H9 (cell line): ENCODE data around the gene PLXNC1. TPM values are rescaled to one million over a fixed set of nuclear protein-coding genes. Genes with fewer than 3 reads are reported as not detected.

ENCODE experiments used
- DNase-seq: peaks from one replicate; pipeline ENCODE4 v3.0.0-alpha.2; 2017
- H2AFZ ChIP-seq: one replicate; pipeline ENCODE4 v1.6.1; 2013; ENCODE audit warnings: mild to moderate bottlenecking, low read length, control low read depth, moderate library complexity
- H2AK5ac ChIP-seq: 2 replicates; pipeline ENCODE4 v1.6.1; 2013; ENCODE audit warnings: low read length, control low read depth, mixed read lengths; ENCODE audit not compliant: insufficient read length
- H2BK120ac ChIP-seq: one replicate; pipeline ENCODE4 v1.6.1; 2013; ENCODE audit warnings: low read depth, mild to moderate bottlenecking, low read length, control low read depth, inconsistent platforms; ENCODE audit not compliant: poor library complexity, severe bottlenecking
- H2BK12ac ChIP-seq: 2 replicates; pipeline ENCODE4 v1.6.1; 2013; ENCODE audit warnings: low read length, control low read depth, mixed read lengths, low read depth; ENCODE audit not compliant: insufficient read length
- H2BK15ac ChIP-seq: 2 replicates; pipeline ENCODE4 v1.6.1; 2013; ENCODE audit warnings: low read depth, low read length, control low read depth
- H2BK20ac ChIP-seq: one replicate; pipeline ENCODE4 v1.6.1; 2013; ENCODE audit warnings: low read depth, mild to moderate bottlenecking, low read length, control low read depth, inconsistent platforms; ENCODE audit not compliant: poor library complexity, severe bottlenecking
- H2BK5ac ChIP-seq: 2 replicates; pipeline ENCODE4 v1.6.1; 2013; ENCODE audit warnings: low read length, control low read depth, mixed read lengths; ENCODE audit not compliant: insufficient read length
- H3K14ac ChIP-seq: 2 replicates; pipeline ENCODE4 v1.6.1; 2013; ENCODE audit warnings: low read length, control low read depth; ENCODE audit not compliant: insufficient read depth
- H3K18ac ChIP-seq: 2 replicates; pipeline ENCODE4 v1.6.1; 2013; ENCODE audit warnings: low read depth, mild to moderate bottlenecking, mixed read lengths, low read length, control low read depth; ENCODE audit not compliant: insufficient read length
- H3K23ac ChIP-seq: 2 replicates; pipeline ENCODE4 v1.6.1; 2013; ENCODE audit warnings: low read length, control low read depth, mixed read lengths, low read depth; ENCODE audit not compliant: insufficient read length
- H3K23me2 ChIP-seq: 2 replicates; pipeline ENCODE4 v1.6.1; 2013; ENCODE audit warnings: low read depth, mild to moderate bottlenecking, mixed read lengths, low read length, control low read depth; ENCODE audit not compliant: insufficient read length, poor library complexity, severe bottlenecking
- H3K27ac ChIP-seq: 2 replicates; pipeline ENCODE4 v1.5.1; 2013; ENCODE audit warnings: low read length, control low read depth, mixed read lengths, low read depth; ENCODE audit not compliant: insufficient read length
- H3K27me3 ChIP-seq: 2 replicates; pipeline ENCODE4 v1.6.1; 2013; ENCODE audit warnings: low read length, control low read depth, inconsistent platforms; ENCODE audit not compliant: insufficient read depth
- H3K4ac ChIP-seq: 2 replicates; pipeline ENCODE4 v1.6.1; 2013; ENCODE audit warnings: low read depth, mild to moderate bottlenecking, control low read depth, inconsistent platforms, low read length, moderate library complexity
- H3K4me1 ChIP-seq: 2 replicates; pipeline ENCODE4 v1.6.1; 2013; ENCODE audit warnings: low read length, control low read depth, inconsistent platforms; ENCODE audit not compliant: insufficient read depth
- H3K4me2 ChIP-seq: 2 replicates; pipeline ENCODE4 v1.6.1; 2013; ENCODE audit warnings: low read length, control low read depth, mixed read lengths; ENCODE audit not compliant: insufficient read length, insufficient read depth
- H3K56ac ChIP-seq: 2 replicates; pipeline ENCODE4 v1.6.1; 2013; ENCODE audit warnings: low read depth, mild to moderate bottlenecking, mixed read lengths, low read length, control low read depth; ENCODE audit not compliant: insufficient read length
- H3K79me1 ChIP-seq: 2 replicates; pipeline ENCODE4 v1.6.1; 2013; ENCODE audit warnings: low read depth, mild to moderate bottlenecking, moderate library complexity, low read length, control low read depth, inconsistent platforms; ENCODE audit not compliant: insufficient read depth, poor library complexity, severe bottlenecking
- H3K79me2 ChIP-seq: 2 replicates; pipeline ENCODE4 v1.6.1; 2013; ENCODE audit warnings: low read length, control low read depth, inconsistent platforms; ENCODE audit not compliant: insufficient read depth
- H3K9ac ChIP-seq: 2 replicates; pipeline ENCODE4 v1.6.1; 2013; ENCODE audit warnings: low read length, control low read depth, mixed read lengths; ENCODE audit not compliant: insufficient read length; ENCODE audit errors: extremely low read depth
- H3K9me3 ChIP-seq: one replicate; pipeline ENCODE4 v1.6.1; 2013; ENCODE audit warnings: low read depth, low read length, inconsistent platforms; ENCODE audit not compliant: control insufficient read depth
- H3T11ph ChIP-seq: one replicate; pipeline ENCODE4 v1.6.1; 2013; ENCODE audit warnings: mild to moderate bottlenecking, low read length, control low read depth, inconsistent platforms
- H4K20me1 ChIP-seq: one replicate; pipeline ENCODE4 v1.6.1; 2013; ENCODE audit not compliant: control insufficient read depth, insufficient read length, insufficient read depth
- H4K5ac ChIP-seq: 2 replicates; pipeline ENCODE4 v1.6.1; 2013; ENCODE audit warnings: low read depth, mild to moderate bottlenecking, mixed read lengths, low read length, control low read depth; ENCODE audit not compliant: insufficient read length
- H4K8ac ChIP-seq: replicated peaks from 2 replicates; pipeline ENCODE4 v1.6.1; 2013; ENCODE audit warnings: low read length, control low read depth, mixed read lengths, low read depth; ENCODE audit not compliant: insufficient read length
- H4K91ac ChIP-seq: 2 replicates; pipeline ENCODE4 v1.6.1; 2013; ENCODE audit warnings: low read depth, mild to moderate bottlenecking, moderate library complexity, mixed read lengths, low read length, control low read depth; ENCODE audit not compliant: insufficient read length
- H3K27ac Mint-ChIP-seq, 3 experiments: 2 replicates in 2 of 3; 3 replicates in 1 of 3; pipeline ENCODE4 v1.8.0; 2020 to 2021; ENCODE audit warnings: mixed read lengths in 3 of 3, mild to moderate bottlenecking in 1 of 3, moderate library complexity in 1 of 3
- H3K27me3 Mint-ChIP-seq: 2 replicates; pipeline ENCODE4 v1.8.0; 2021; ENCODE audit warnings: low read depth, mild to moderate bottlenecking, moderate library complexity, mixed read lengths
- H3K36me3 Mint-ChIP-seq, 3 experiments: 2 replicates in 2 of 3; 3 replicates in 1 of 3; pipeline ENCODE4 v1.8.0; 2020 to 2021; ENCODE audit warnings: low read depth in 3 of 3, mixed read lengths in 3 of 3; ENCODE audit not compliant: insufficient read depth in 1 of 3
- H3K4me1 Mint-ChIP-seq, 2 experiments: 2 replicates each; pipeline ENCODE4 v1.8.0; 2020; ENCODE audit warnings: mixed read lengths in 2 of 2
- H3K4me3 Mint-ChIP-seq, 2 experiments: 2 replicates in 1 of 2; 3 replicates in 1 of 2; pipeline ENCODE4 v1.8.0; 2020 to 2021; ENCODE audit warnings: mild to moderate bottlenecking in 2 of 2, mixed read lengths in 2 of 2, moderate library complexity in 1 of 2
- H3K9me3 Mint-ChIP-seq, 2 experiments: 2 replicates in 1 of 2; 3 replicates in 1 of 2; pipeline ENCODE4 v1.8.0; 2020; ENCODE audit warnings: mild to moderate bottlenecking in 2 of 2, mixed read lengths in 2 of 2, moderate library complexity in 1 of 2
- WGBS: extraction: QIAGEN DNeasy Blood & Tissue Kit; methylation state at CpG from one replicate; pipeline ENCODE4 v1.1.7; 2013; ENCODE audit warnings: missing lambda C conversion rate, low lambda C conversion rate, mixed read lengths; ENCODE audit not compliant: insufficient read length; ENCODE audit errors: extremely low coverage; 5-methylcytosine and 5-hydroxymethylcytosine counted together
- total RNA-seq: library from RNA; stranded (reverse); gene quantifications from 2 replicates; pipeline ENCODE4 v1.2.1, GENCODE V29; 2021
- TF ChIP-seq, protein P1 (sequence below): fragments of 200-600 bp; sonication (generic); conservative IDR thresholded peaks from 3 replicates; pipeline ENCODE4 v1.8.0; 2021; ENCODE audit warnings: antibody characterized with exemption, mild to moderate bottlenecking

Gene PLXNC1
- total RNA-seq, 1 experiment from 2014 or later: 1.2 TPM

DNA sequence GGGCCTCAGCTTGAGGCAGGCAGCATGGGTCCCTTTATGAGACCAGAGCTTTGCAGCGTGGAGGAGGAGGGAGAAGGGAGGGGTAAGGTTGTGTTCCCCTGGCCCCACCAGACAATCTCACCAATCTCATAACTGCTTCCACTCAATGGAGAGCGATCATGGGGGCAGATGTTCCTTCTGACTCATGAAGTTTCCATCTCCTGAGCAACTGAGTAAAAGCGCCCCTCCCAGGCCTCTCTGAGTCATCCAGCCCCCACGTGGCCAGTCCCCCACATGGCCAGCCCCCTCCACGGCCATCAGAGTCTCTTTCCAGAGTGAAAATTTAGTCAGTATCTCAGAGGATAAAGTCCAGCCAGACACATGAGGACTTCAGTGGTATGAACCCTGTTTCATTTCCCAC is 39.2 kb upstream of the PLXNC1 start:
- Mint-ChIP-seq H3K27me3 (peaks cover 12% of the 10 kb centered on the region), H3K4me3 (no peak overlapping the region; a peak in 1 of 5 replicates), H3K4me1 (peaks cover 7% of the 10 kb centered on the region in 2 experiments; a peak in 3 of 4 replicates), H3K9me3 (peaks cover 4 to 9% of the 10 kb centered on the region in 2 experiments; a peak in 4 of 5 replicates), H3K36me3 (peaks cover 0 to 7% (median 2%) of the 10 kb centered on the region in 3 experiments; a peak in 2 of 7 replicates), H3K27ac (no peak overlapping the region)
- H2BK12ac ChIP-seq: no peak overlapping the region
- H3K27me3 ChIP-seq: no peaks in the 10 kb centered on the region
- H4K20me1 ChIP-seq: no peaks in the 10 kb centered on the region
- no peak overlapping the region for H2BK120ac ChIP-seq
- H3K9ac ChIP-seq: no peak overlapping the region
- no peak overlapping the region for H2BK20ac ChIP-seq
- no peak overlapping the region for H2AK5ac ChIP-seq
- no peaks in the 10 kb centered on the region for H3K23me2 ChIP-seq
- no peak overlapping the region for H3K23ac ChIP-seq
- H3K9me3 ChIP-seq: no peaks in the 10 kb centered on the region
- no peak overlapping the region for H3K4me2 ChIP-seq
- no peaks in the 10 kb centered on the region for H3K79me2 ChIP-seq
- H3K79me1 ChIP-seq: no peaks in the 10 kb centered on the region
- H2BK5ac ChIP-seq: no peak overlapping the region
- H3K4ac ChIP-seq: no peak overlapping the region
- H4K8ac ChIP-seq: no peak overlapping the region
- H3T11ph ChIP-seq: no peak overlapping the region
- no peak overlapping the region for H4K5ac ChIP-seq
- H4K91ac ChIP-seq: no peak overlapping the region
- DNase-seq: no peak
- no peak overlapping the region for H3K27ac ChIP-seq
- no peaks in the 10 kb centered on the region for H3K4me1 ChIP-seq
- H3K56ac ChIP-seq: no peak overlapping the region
- TF ChIP-seq, protein P1, sequence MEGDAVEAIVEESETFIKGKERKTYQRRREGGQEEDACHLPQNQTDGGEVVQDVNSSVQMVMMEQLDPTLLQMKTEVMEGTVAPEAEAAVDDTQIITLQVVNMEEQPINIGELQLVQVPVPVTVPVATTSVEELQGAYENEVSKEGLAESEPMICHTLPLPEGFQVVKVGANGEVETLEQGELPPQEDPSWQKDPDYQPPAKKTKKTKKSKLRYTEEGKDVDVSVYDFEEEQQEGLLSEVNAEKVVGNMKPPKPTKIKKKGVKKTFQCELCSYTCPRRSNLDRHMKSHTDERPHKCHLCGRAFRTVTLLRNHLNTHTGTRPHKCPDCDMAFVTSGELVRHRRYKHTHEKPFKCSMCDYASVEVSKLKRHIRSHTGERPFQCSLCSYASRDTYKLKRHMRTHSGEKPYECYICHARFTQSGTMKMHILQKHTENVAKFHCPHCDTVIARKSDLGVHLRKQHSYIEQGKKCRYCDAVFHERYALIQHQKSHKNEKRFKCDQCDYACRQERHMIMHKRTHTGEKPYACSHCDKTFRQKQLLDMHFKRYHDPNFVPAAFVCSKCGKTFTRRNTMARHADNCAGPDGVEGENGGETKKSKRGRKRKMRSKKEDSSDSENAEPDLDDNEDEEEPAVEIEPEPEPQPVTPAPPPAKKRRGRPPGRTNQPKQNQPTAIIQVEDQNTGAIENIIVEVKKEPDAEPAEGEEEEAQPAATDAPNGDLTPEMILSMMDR: no peak
- no peak overlapping the region for H2BK15ac ChIP-seq
- H3K18ac ChIP-seq: no peak overlapping the region
- no peak overlapping the region for H3K14ac ChIP-seq
- WGBS: no CpG with 5 or more reads among the region's 5 CpGs
- H2AFZ ChIP-seq: no peak overlapping the region
